Jurkat, Clone E6-1 (cell line): Measurements from ENCODE around the gene RNF144B. TPM values are rescaled to one million over a fixed set of nuclear protein-coding genes. Genes with fewer than 3 reads are reported as not detected.
"Not testable (repeated sequence)": the region's sequence is repeated elsewhere in the genome, so short reads cannot be mapped to it uniquely, and the experiment has no call there.

Experiments used
- DNase-seq: peaks from one replicate; pipeline ENCODE4 v3.0.0-alpha.2; 2011; ENCODE audit warnings: low read depth, low spot score
- H3K4me3 ChIP-seq: 2 replicates; pipeline ENCODE4 v1.5.1; 2011; ENCODE audit warnings: mild to moderate bottlenecking, low read length, control low read depth, moderate library complexity
- polyA plus RNA-seq: library from polyadenylated mRNA; unstranded; fragments of >200 nt; gene quantifications from one replicate; pipeline ENCODE4 v1.2.1, GENCODE V29; 2012; ENCODE audit warnings: missing spikeins; ENCODE audit not compliant: insufficient read length, insufficient read depth

The RNF144B gene
- polyA plus RNA-seq: 2.2 TPM

- DNase-seq: peak; percentile 90
- H3K4me3 ChIP-seq: peak within 1 kb of the TSS; percentile 89
These were observed at the start of gene RNF144B for GRCh38 chr6:18387061-18387721. TSS of gene RNF144B (plus strand) at chr6:18387350. CDS start at chr6:18399535, 12,185 bp downstream.

DNA sequence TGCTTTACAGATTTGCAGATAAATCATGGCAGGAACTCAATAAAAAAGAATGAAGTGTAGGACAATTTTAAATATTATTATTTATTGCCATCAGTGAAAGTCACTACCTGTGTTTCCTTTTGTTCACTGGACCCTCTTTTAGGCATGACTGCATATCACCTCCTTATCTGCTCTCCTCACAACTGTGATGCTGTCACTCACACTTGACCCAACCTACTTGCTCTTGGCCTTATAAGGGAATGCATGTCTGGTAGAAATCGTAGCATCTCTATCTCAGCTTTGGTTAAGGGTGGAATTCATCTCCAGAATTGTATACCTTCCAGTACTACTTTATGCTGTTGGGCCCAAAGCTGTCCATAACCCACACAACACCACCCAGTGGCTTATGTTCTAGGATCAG lies 47.6 kb upstream of the RNF144B start:
- DNase-seq: no peak
- no peak overlapping the region for H3K4me3 ChIP-seq

- DNase-seq: no peak
- no peak overlapping the region for H3K4me3 ChIP-seq
These were observed 46.2 kb upstream of the RNF144B start for GRCh38 chr6:18340781-18341551.

GRCh38 chr6:18342223-18342622 lies 44.9 kb upstream of the RNF144B start:
- no peak overlapping the region for H3K4me3 ChIP-seq
- no peak for DNase-seq

GRCh38 chr6:18343741-18344140 lies 43.4 kb upstream of the RNF144B start:
- no peak overlapping the region for H3K4me3 ChIP-seq
- no peak for DNase-seq

- no peak for DNase-seq
- no peak overlapping the region for H3K4me3 ChIP-seq
These were observed 40.1 kb upstream of the RNF144B start for GRCh38 chr6:18347021-18347577.

- H3K4me3 ChIP-seq: no peak overlapping the region
- no peak for DNase-seq
These were observed 39.3 kb upstream of the RNF144B start for GRCh38 chr6:18347866-18348265.

- DNase-seq: no peak
- no peak overlapping the region for H3K4me3 ChIP-seq
These were observed 37.8 kb upstream of the RNF144B start for GRCh38 chr6:18349386-18349785.

- DNase-seq: no peak
- H3K4me3 ChIP-seq: no peak overlapping the region
These were observed 36.9 kb upstream of the RNF144B start for GRCh38 chr6:18350271-18350670.

DNA sequence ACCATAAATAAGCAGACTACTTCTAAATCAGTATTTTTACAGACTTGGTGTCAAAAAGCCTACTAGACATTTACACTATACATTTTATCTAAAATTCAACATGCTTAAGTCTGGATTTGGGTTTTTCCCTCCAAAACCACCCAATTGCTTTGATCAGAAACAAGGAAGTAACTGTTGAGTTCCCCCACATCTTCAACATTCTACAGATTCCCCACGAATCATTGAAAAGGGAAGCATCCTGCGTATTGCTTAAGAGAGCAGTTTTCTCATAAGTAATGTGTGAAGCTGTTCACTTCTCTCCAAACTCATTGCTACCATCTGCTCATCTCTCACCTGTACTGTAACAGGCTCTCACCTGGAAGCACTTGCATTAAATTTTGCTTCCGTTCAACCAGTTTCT lies 36.4 kb upstream of the RNF144B start:
- DNase-seq: no peak

DNA sequence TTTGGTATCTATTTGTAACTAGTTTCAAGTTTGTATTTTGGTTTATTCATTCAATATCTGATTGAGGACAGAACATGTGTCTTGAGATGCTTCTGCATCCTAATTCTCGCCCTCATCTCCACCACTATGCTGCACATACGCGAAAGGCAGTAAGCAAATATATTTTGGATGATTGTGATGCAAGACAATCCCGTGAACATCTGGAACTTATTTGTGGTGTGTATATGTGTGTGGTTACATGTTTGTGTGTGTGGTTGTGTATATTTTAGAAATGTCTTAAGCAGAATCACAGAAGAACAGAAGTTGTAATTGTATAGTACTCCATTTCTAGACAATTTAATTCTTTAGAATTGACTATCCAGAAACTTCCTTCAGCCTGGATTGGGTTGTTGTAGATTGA lies 35.1 kb upstream of the RNF144B start:
- H3K4me3 ChIP-seq: no peak overlapping the region
- no peak for DNase-seq

More for the DNA sequence above, 36.4 kb upstream of the RNF144B start:
- no peak overlapping the region for H3K4me3 ChIP-seq

- H3K4me3 ChIP-seq: no peak overlapping the region
- DNase-seq: no peak
These were observed 34.3 kb upstream of the RNF144B start for GRCh38 chr6:18352842-18353241.

DNA sequence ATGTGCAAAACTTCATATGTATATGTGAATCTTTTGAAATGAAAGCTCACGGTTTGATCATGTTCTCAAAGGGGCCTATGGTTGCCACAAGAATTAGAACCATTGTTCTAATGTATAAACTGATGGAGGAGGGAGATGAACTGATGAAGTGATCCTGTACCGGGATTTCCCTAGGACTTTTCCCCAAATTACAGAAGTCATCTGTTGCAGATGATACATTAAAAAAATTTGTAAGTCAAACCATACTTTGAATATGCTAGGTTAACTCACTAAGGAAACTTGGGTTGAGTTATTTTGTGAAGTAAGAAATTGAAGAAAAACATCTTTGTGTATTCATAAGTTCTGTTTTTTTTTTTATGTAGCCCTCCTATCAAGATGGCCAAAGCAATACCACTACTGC lies 33.9 kb upstream of the RNF144B start:
- H3K4me3 ChIP-seq: no peak overlapping the region
- DNase-seq: no peak

GRCh38 chr6:18357546-18357945 lies 29.6 kb upstream of the RNF144B start:
- not testable (repeated sequence) for DNase-seq, H3K4me3 ChIP-seq

DNA sequence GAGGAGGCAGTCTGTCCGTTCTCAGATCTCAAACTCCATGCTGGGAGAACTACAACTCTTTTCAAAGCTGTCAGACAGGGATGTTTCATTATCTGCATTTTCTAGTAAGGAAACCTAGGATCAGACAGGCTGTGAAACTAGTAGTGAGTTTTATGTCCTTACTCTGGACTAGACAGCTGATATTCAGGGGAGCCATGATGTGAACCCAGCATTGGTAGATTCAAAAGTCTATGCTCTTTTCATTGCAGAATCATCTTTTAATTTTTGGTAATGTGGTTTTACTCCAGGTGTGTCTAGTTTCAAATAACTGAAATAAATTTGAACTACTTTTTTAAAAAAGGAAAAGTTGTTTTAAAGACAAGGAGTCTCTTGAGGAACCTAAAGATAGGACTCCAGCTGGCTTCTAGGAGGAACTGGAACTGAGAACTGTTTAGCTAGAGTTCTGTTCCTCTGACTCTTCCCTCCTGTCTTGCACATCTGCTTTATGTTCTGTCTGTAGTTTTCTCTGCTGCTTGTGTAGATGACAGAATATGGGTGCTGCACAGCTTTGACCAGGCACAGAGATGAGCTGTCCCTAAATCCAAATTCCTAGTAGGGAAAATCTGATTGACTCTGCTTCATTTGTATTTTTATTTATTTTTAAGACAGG lies 27.8 kb upstream of the RNF144B start:
- H3K4me3 ChIP-seq: no peak overlapping the region
- DNase-seq: no peak

DNA sequence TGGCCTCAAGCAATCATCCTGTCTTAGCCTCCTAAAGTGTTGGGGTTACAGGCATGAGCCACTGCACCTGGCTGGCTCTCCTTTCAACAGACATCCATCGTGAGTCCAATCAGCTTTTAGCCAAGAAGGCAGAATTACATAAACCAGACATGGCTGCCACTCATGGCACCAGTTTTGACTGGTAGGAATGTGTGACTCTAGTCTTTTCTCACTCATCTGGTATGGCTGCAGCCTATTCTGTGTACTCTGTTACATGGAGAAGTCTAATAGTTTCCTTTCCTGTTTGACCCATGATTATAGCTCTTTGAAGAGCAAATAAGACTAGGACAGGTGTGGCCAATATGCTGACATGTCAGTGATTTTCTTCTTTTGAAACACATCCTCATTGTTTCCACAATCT lies 27.0 kb upstream of the RNF144B start:
- no peak for DNase-seq

GRCh38 chr6:18362058-18362561 lies 25.0 kb upstream of the RNF144B start:
- H3K4me3 ChIP-seq: no peak overlapping the region
- DNase-seq: no peak

More for the DNA sequence above, 27.0 kb upstream of the RNF144B start:
- H3K4me3 ChIP-seq: no peak overlapping the region

- no peak for DNase-seq
- H3K4me3 ChIP-seq: no peak overlapping the region
These were observed 23.4 kb upstream of the RNF144B start for GRCh38 chr6:18363746-18364145.

- DNase-seq, H3K4me3 ChIP-seq: not testable (repeated sequence)
These were observed 22.6 kb upstream of the RNF144B start for GRCh38 chr6:18364561-18364960.

- H3K4me3 ChIP-seq: no peak overlapping the region
- no peak for DNase-seq
These were observed 19.8 kb upstream of the RNF144B start for GRCh38 chr6:18367371-18367770.
